GM21390 (cell line): ENCODE data around the gene CLPSL1.

ENCODE experiments used
- ATAC-seq: cut with Tn5 transposase; IDR thresholded peaks from one replicate; pipeline ENCODE4 v1.9.1; 2021; ENCODE audit not compliant: unreplicated experiment

Gene CLPSL1

DNA sequence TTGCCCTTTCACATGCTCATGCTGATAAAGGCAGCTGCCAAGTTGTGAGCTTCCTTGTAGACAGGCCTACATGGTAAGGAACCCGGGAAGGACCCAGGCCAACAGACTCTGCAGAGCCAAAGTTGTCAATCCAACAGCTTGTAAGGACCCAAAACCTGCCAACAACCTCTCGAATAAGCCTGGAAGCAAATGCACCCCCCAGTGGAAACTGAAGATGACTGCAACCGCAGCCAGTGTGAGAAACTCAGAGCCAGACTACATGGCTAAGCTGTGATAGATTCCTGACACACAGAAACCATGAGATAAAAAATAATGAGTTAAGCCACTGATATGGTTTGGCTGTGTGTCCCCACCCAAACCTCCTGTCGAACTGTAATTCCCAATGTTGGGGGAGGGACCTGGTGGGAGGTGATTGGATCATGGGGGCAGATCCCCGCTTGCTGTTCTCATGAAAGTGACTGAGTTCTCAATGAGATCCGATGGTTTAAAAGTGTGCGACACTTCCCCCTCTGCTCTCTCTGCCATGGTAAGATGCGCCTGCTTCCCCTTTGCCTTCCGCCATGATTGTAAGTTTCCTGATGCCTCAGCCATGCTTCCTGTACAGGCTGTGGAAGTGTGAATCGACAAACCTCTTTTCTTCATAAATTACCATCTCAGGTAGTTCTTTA lies 23.2 kb upstream of the CLPSL1 start:
- no peak for ATAC-seq

DNA sequence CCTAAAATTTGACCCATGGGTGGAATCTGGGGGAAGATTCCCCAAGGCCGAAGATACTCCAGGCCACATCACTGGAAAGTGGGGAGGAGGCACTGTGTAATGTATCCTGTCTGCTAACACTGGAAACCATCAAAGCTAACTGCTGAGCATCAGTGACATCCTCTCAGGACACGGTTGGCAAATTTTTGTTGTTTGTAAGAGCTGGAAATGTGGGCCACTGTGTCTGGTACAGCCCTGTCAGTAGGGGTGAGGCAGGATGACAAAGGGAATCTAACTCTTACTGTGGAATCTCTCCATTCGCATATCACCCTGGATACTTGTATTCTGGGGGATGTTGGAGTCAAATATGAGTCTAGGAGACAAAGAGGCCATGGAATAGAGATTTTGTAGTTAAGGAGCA lies 21.4 kb upstream of the CLPSL1 start:
- ATAC-seq = no peak

DNA sequence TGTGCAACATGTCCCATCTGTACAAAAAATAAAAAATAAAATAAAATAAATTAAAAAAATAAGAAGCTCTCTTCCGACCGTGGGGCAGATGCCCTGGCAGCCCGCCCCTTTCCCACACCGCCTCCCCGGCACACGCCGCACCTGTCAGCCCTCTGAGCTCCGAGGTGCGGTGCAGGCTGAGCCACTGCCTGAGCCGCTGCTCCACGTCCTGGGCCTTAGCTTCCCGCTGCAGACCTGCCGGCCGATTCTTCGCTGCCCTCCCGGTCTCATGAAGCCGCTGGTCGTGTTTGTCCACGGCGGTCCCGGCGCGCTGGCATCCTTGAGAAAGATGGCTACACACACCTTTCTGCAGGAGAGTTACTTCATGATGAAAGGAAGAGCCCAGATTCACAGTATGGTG lies 15.1 kb upstream of the CLPSL1 start:
- ATAC-seq = no peak

DNA sequence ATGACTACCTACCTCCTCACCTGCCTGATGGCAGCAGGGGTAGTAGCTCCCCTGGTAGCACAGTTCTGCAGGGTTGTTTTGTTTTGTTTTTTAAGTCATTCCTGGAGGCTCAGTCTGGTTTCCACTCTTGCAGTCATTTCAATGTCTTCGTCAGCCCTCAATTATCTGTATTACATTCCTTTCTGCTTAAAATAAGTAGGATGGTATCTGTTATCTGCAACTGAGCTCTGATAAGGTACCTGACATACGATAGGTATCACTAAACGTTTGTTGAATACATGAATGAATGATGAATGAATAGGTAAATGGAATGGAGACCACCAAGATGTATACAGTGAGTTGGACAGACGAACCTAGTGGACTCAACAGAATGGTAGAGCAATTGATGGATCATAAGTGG lies 11.6 kb upstream of the CLPSL1 start:
- no peak for ATAC-seq

DNA sequence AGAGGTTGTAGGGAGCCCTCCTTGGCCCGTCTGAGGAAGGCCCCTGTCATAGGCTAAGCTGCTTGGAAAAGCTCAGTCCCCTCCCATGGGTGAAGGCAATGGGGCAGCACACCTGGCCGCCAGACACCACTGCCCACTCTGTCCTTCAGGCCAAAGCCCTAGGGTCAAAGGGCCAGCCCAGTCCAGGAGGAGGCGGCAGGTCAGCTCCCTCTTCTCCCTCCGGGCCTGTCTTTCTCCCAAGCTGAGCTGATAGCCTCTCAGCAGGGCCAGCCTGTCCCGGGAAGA lies 9.5 kb upstream of the CLPSL1 start:
- no peak for ATAC-seq

DNA sequence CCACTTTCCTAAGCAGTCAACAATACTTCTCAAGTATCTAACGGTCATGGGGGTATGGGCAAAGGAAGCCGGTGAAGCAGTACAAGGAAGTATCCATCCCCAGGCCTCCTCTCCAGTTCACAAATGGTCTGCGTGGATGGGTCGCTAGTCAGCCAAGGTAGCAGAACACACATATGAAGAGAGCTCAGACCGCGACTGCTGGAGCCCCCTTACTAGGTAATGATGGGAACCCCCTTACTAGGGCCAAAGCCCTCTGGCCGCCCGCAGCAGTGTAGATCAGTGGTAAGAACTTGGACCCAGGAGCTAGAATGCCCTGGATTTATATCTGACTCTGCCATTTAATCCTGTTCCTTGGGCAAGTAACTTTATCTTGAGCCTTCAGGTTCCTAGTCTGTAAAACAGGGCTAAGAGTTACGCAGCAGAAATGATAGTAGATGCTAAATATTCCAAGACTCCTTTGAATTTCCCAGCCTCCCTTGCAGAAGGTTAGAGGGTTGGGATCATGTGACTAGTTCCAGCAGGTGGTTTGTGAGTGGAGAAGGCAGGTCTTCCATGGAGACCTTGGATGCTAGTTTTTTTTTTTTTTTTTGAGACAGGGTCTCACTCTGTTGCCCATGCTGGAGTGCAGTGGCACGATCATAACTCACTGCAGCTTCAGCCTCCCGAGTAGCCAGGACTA lies 6.6 kb upstream of the CLPSL1 start:
- ATAC-seq = no peak

DNA sequence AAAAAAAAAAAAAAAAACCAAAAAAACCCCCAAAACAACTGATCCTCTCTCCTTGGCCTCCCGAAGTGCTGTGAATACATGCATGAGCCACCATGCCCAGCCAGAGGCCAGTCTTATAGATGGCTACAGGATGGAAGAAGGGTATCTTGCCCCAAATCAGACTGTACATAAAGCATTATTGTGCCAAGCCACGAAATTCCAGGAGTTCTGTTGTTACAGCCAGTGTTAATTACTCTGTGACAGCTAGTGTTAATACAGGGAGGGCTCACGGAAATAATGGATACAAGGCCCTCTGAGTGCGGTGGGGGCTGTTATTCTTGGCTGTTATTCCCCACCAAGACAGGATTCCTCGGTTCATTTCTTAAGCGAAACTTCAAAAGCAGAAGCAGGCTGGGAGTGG lies 5.8 kb upstream of the CLPSL1 start:
- ATAC-seq = no peak

DNA sequence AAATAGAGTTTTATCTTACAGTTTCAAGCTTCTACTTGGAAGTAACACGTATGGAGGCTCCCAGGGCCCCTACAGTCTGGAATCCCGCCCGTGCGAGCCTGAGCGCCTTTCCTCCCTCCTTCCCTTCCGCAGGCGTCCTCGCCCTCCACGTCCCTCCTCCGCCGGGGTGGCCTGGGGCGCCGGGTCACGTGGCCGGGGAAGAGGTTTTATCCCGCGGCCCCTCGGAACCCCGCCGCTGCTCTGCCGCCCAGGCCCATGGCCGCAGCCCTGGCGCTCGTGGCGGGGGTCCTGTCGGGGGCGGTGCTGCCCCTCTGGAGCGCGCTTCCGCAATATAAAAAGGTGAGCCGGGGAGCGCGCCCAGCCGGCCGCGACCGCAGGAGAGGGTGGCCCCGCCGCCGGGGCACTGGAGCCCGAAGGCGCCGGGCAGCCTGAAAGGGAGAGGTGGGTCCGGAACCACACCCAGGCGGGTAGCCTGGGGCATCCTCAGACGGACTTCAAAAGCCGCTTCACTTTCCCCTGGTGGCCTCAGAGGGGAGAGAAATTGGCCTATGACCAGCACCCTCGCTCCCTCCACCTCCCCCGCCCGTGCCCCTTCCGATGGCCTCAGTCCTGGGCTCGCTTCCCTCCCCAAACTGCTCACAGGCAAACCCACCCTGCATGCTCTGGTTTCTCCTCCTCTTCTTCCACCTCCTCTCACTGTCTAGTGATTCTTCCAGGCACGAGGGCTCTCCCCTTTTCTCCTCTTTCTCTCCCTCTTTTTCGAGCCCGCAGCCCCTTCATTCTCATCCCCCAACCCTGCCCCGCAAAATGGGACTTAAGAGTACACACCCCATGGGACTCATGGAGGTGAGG lies 4.2 kb upstream of the CLPSL1 start, which contains the start of gene CLPSL2:
CLPSL2 (plus strand) TSS at position 235 of the 852 bp plus-strand sequence; CDS start at position 256, 21 bp downstream.
- ATAC-seq = no peak

DNA sequence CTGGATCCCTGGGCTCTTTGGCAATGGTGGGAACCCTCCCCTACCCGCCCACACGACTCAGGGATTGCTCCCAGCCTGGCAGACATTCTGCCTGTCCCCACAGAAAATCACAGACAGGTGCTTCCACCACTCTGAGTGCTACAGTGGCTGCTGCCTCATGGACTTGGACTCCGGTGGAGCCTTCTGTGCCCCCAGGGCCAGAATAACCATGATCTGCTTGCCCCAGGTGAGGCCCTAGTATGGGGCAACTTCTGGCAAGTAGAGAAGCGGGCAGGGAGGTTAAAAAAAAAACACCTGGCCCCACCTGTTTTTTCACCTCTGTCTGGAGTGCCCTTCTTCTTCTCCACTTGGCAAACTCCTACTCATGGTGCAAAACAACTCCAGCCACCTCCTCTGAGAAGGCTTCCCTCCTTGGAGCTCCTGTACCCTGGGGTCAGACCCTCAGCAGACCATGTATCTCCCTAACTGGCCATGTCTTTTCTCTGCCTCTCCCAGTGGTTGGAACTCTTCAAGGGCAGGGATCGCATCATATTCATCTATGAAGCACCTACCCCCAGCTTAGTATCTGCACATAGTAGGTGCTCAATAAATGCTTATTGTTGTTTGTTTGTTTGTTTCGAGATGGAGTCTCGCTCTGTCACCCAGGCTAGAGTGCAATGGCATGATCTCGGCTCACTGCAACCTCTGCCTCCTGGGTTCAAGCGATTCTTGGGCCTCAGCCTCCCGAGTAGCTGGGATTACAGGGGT lies 3.3 kb upstream of the CLPSL1 start:
- ATAC-seq = no peak

DNA sequence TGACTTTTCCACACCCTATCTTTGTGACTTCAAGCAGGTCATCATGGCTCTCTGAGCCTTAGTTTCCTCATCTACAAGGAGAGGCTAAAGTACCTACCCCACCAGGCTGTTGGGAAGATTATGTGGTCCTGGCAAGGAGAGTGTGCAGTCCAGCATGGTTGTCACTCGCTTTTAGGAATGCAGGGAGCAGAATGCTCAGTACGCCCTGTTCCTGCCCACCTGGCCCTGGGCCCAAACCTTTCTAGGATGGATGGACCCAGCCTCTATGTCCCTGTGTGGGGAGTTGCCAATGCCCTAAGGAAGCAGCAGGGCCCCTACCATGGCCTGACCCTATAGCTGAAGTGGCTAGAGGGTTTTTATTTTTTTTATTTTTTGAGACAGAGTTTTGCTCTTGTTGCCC lies 2.4 kb upstream of the CLPSL1 start:
- ATAC-seq = no peak

DNA sequence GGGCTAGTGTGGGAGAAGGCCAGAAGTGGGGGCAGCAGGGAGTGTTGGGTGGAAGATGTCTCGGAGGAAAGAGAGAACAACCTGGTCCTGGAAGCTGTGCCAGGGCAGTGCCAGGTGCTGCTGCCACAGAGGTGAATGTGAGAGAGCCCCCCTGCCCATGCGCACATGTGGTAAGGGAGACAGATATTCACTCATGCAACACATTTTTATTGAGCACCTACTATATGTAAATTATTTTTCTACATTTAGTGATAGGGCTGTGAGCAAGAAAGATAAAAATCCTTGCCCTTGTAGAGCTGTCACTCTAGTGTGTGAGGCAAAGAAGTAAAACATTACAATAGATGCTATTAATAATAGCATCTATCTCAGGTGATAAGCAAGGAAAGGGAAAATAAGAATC lies 471 bp downstream of the CLPSL1 start:
- no peak for ATAC-seq

DNA sequence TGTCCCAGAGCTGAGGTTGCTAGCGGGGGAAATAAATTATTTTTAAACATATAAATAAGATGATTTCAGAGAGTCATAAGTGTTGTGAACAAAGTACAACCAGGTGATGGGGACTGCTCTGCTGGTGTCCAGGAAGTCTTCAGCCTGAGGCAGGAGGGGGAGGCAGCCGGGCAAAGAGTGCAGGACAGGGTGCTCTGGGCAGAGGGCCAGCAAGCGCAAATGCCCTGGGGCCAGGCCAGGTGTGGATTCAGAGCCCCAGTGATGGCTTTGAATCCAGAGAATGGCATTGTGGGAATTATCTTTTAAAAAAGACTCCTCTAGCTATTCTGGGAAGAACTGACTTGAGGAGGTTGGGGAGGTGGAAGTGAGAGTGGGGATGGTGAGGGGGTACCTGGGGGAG lies 1.6 kb downstream of the CLPSL1 start:
- ATAC-seq = no peak

DNA sequence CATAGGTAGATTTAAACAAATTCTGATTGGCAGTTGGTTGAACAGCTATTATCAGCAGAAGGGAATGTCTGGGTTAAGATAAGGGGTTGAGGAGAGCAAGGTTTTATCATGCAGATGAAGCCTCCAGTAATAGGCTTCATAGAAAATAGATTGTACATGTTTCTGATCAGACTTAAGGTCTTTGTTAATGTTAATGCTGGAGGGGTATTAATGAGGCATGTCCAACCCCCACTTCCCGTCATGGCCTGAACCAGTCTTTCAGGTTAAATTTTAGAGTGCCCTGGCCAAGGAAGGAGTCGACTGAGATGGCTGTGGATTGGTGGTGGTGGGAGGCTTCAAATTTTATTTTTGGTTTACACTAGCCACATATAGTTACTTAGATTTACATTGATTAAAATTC lies 3.4 kb downstream of the CLPSL1 start:
- no peak for ATAC-seq

DNA sequence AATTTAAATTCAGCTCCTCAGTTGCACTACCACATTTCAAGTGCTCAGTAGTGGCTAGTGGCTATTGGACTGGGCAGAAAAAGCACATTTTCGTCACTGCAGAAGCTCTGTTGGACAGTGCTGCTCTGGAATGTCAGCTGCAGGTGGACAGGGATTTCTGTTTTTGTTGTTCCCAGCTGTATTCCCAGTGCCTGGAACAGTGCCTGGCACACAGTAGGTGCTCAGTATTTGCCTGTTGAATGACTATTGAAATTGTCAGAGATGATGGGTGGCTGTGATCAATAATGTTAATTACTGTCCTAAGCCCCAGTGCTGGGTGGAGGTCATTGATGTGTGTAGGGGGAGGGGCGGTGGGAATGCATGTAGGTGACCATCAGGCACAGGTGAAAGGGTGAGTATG lies 5.5 kb downstream of the CLPSL1 start:
- ATAC-seq = no peak

DNA sequence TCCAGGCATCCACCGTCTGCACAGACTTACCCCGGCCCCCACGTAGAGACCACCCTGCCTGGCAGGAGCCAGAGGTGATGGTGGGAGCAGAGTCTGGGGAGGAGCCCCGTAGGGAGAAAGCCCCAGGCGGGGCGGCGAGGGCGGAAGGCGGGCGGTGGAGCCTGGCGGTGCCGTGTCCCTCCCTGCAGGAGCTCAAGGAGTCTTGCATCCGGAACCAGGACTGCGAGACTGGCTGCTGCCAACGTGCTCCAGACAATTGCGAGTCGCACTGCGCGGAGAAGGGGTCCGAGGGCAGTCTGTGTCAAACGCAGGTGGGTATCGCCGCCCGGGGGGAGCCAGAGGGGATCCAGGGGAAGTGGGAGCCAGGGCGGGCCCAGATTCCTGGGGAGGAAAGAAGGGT lies 6.0 kb downstream of the CLPSL1 start:
- no peak for ATAC-seq

DNA sequence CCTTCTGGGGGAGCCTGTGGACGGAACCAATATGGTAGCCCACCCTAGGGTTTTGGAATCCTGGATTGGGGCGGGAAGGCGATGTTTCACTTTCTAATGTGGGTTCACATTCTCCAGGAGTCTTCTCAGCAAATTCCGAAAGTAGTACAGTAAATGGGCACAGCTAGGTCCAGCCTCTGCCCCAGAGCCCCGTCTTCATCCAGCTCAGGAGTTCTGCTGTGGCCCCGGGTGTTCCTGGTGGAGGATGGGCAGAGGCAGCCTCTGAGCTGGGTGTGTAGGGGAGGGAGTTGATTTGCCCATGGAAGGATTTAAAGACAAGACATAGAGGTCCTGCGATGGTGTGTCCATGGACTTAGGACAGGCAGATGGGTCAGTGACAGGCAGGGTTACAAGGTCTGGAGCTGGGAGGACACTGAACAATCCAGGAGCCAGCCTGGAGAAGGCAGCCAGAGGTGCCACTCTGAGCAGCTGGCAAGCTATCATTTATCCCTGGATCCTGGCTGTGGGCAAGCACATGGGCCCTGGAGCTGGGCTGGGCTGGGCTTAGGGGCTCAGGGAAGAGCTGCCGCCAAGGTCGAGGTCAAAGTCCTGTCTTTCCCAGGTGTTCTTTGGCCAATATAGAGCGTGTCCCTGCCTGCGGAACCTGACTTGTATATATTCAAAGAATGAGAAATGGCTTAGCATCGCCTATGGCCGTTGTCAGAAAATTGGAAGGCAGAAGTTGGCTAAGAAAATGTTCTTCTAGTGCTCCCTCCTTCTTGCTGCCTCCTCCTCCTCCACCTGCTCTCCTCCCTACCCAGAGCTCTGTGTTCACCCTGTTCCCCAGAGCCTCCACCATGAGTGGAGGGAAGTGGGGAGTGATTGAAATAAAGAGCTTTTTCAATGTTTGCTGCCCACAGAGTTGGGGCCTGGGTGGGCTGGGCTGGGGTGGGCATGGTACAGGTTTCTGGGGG lies 6.7 kb downstream of the CLPSL1 start:
- no peak for ATAC-seq

DNA sequence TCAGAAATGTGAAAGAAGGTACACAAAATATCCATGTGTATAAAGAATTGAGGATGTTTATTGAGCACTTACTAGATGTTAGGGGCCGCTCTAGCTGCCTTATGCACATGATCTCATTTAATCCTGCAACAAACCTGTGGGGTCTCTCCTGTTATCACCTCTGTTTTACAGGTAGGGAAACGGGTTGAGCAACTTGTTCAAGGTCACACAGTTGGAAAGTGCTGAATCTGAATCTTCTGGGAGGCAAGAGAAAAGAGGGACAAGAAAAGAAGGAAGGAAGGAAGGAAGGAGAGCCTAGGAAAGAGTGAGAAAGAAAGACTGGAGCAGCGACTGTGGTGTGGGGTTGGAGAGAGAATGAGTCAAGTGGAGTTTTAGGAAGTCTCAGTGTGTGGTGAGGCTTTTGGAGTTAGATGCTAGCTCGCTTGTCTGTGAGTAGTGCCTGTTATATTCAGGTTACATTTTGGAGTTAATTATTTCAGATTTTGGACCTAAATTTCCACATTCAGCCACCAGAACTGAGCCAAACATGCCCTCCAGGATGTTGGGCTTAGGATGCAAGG lies 7.7 kb downstream of the CLPSL1 start:
- no peak for ATAC-seq

DNA sequence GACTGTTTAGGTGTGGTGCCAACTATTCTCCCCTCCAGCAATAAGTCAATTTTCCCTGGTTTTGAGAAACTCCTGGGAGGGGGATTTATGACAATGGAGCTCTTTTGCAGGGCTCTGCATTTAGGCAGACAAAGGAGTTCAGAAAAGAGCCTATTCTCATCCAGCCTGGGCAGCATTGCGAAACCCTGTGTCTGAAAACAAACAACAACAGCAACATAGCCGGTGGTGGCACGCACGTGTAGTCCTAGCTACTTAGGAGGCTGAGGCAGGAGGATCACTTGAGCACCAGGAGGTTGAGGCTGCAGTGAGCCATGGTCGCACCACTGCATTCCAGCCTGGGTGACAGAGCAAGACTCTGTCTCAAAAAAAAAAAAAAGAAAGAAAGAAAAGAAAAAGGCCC lies 9.9 kb downstream of the CLPSL1 start:
- ATAC-seq = no peak

DNA sequence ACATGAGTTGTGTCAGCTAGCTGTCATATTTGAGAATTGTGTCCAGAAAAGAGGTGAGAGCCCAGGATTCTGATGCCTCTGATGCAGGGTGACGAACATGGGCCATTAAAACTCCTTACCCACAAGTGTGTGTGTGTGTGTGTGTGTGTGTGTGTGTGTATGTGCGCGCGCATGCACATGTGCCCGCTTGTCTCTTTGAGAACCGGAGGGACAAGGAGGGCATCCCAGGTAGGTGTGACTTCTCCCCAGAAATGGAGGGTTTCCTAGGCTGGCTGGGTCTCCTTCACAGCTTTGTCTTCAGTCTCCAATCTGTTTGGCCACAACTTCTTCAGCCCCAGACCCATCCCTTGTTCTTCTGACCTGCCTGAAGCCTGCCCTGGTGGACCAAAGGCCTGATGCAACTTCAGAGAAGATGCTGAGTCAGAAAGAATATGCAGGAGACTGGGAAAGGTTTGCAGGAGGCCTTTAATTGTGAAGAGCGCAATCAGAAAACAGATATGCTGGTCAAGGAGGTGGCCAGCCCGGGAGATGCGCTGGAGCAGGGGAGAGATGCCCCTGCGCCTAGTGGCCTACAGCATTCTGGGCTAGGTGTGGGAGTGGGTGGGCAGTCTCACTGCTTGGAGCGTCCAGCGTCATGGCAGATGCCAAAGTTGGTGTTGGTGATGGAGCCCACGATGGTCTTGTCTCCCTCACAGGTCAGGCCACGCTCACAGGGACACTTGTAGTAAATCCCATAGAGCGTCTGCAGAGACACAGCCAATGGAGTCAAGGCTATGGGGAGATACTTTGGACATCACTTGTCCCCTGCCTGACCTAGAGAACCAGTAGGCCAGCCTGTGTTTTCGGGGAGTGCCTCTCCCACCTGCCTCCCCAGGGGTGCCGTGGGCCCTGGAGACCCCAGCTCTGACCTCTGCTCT lies 14.0 kb downstream of the CLPSL1 start:
- no peak for ATAC-seq
